GM12872 (cell line): ENCODE results near the gene REST.

Experiments used
- CTCF ChIP-seq: IDR thresholded peaks from 3 replicates; pipeline ENCODE4 v1.5.1; 2011; ENCODE audit warnings: low read depth, mild to moderate bottlenecking, low read length, moderate library complexity; ENCODE audit not compliant: insufficient read depth

REST gene

GRCh38 chr4:56907489-56908205, at the start of gene REST:
REST (plus strand) TSS chr4:56907900; CDS start chr4:56910639, 2,739 bp downstream.
- no peak for TF ChIP-seq CTCF

GRCh38 chr4:56859841-56860240, 47.9 kb upstream of the REST start:
- no peak for TF ChIP-seq CTCF

- TF ChIP-seq CTCF = no peak
Measured at GRCh38 chr4:56860781-56861180, 46.9 kb upstream of the REST start.

- no peak for TF ChIP-seq CTCF
Measured at GRCh38 chr4:56861360-56861759, 46.3 kb upstream of the REST start.

GRCh38 chr4:56863441-56864139, 44.1 kb upstream of the REST start:
- no peak for TF ChIP-seq CTCF

- no peak for TF ChIP-seq CTCF
Measured at GRCh38 chr4:56870946-56871345, 36.8 kb upstream of the REST start.

- TF ChIP-seq CTCF = no peak
Measured at GRCh38 chr4:56871371-56871866, 36.3 kb upstream of the REST start.
